ENCODE data around the gene MRGPRX2. TPM values are rescaled to one million over a fixed set of nuclear protein-coding genes. Genes with fewer than 3 reads are reported as not detected.

MRGPRX2 gene
- polyA plus RNA-seq, 3 donors = not detected

- Histone ChIP-seq H2AFZ (ENCODE audit: insufficient read depth, low read depth, low read length, poor library complexity, severe bottlenecking) (no peak overlapping the region), H3K27ac (ENCODE audit: low read depth in 1 of 2, low read length in 2 of 2) (no peak overlapping the region), H3K4me3 (replicated peaks in 1 of 3; ENCODE audit: low read depth in 2 of 3, low read length in 3 of 3) (no peak overlapping the region), H4K20me1 (ENCODE audit: insufficient read depth, low read length) (no peaks in the 10 kb centered on the region), H3K79me2 (ENCODE audit: insufficient read depth, low read length) (no peaks in the 10 kb centered on the region), H3K9me3 (replicated peaks in 1 of 2; ENCODE audit: control insufficient read depth in 1 of 2, insufficient read depth in 1 of 2, low read length in 2 of 2) (no peaks in the 10 kb centered on the region), H3K27me3 (ENCODE audit: control insufficient read depth in 2 of 2, insufficient read depth in 2 of 2, low read length in 2 of 2) (no peaks in the 10 kb centered on the region), H3K9ac (ENCODE audit: insufficient read depth, low read length, poor library complexity, severe bottlenecking) (no peak overlapping the region), H3K4me1 (ENCODE audit: control insufficient read depth in 1 of 2, insufficient read depth in 2 of 2, low read length in 2 of 2) (no peaks in the 10 kb centered on the region), H3K36me3 (replicated peaks in 1 of 2; ENCODE audit: control insufficient read depth in 1 of 2, insufficient read depth in 2 of 2, low read length in 2 of 2) (no peaks in the 10 kb centered on the region), H3K4me2 (replicated peaks; ENCODE audit: extremely low read depth, low read length, poor library complexity, severe bottlenecking) (no peak overlapping the region)
- intact Hi-C loops (cut with micrococcal nuclease) = loop anchor here (5.0 kb wide), 1 partner anchor 480 kb away; no protein-coding TSS in a partner anchor
- H3K9me3 Mint-ChIP-seq = peaks cover 0 to 7% (median 2%) of the 10 kb centered on the region in 7 donors
- TF ChIP-seq CTCF (IDR thresholded peaks at IDR 0.05) = no peak
- no peak for DNase-seq
- 94% methylated on average over 4 of the region's 5 CpGs for WGBS (ENCODE audit: insufficient coverage)
- no peak overlapping the region for H3K27ac Mint-ChIP-seq
- peaks cover 5% of the 10 kb centered on the region for H3K4me1 Mint-ChIP-seq
- no peaks in the 10 kb centered on the region for H3K36me3 Mint-ChIP-seq
- no peak overlapping the region for H3K4me3 Mint-ChIP-seq
- H3K27me3 Mint-ChIP-seq (ENCODE audit: low read depth in 3 of 3) = peaks cover 0 to 4% (median 1%) of the 10 kb centered on the region in 3 donors
These were observed 11.9 kb upstream of the MRGPRX2 start for GRCh38 chr11:19072464-19072863.

GRCh38 chr11:19071255-19071654, 10.7 kb upstream of the MRGPRX2 start:
- Histone ChIP-seq H3K4me3 (replicated peaks in 1 of 3; ENCODE audit: low read depth in 2 of 3, low read length in 3 of 3) (no peak overlapping the region), H2AFZ (ENCODE audit: insufficient read depth, low read depth, low read length, poor library complexity, severe bottlenecking) (peak overlapping the region; percentile 50), H3K27ac (ENCODE audit: low read depth in 1 of 2, low read length in 2 of 2) (no peak overlapping the region), H3K4me1 (ENCODE audit: control insufficient read depth in 1 of 2, insufficient read depth in 2 of 2, low read length in 2 of 2) (no peaks in the 10 kb centered on the region), H3K9me3 (replicated peaks in 1 of 2; ENCODE audit: control insufficient read depth in 1 of 2, insufficient read depth in 1 of 2, low read length in 2 of 2) (no peaks in the 10 kb centered on the region), H3K4me2 (replicated peaks; ENCODE audit: extremely low read depth, low read length, poor library complexity, severe bottlenecking) (peak overlapping the region; percentile 55), H3K9ac (ENCODE audit: insufficient read depth, low read length, poor library complexity, severe bottlenecking) (no peak overlapping the region), H3K79me2 (ENCODE audit: insufficient read depth, low read length) (no peaks in the 10 kb centered on the region), H3K27me3 (ENCODE audit: control insufficient read depth in 2 of 2, insufficient read depth in 2 of 2, low read length in 2 of 2) (peaks cover 0 to 2% of the 10 kb centered on the region in 2 donors), H3K36me3 (replicated peaks in 1 of 2; ENCODE audit: control insufficient read depth in 1 of 2, insufficient read depth in 2 of 2, low read length in 2 of 2) (no peaks in the 10 kb centered on the region), H4K20me1 (ENCODE audit: insufficient read depth, low read length) (no peaks in the 10 kb centered on the region)
- Mint-ChIP-seq H3K36me3 (no peaks in the 10 kb centered on the region), H3K27me3 (ENCODE audit: low read depth in 3 of 3) (peaks cover 2 to 12% (median 3%) of the 10 kb centered on the region in 3 donors), H3K4me1 (peaks cover 5% of the 10 kb centered on the region), H3K9me3 (peaks cover 0 to 7% (median 2%) of the 10 kb centered on the region in 7 donors), H3K4me3 (peak overlapping the region in 1 of 2 donors; percentile 83), H3K27ac (no peak overlapping the region)
- 0% methylated on average over 2 of the region's 11 CpGs for WGBS (ENCODE audit: insufficient coverage)
- peak; percentile 97 for TF ChIP-seq CTCF (IDR thresholded peaks at IDR 0.05)
- intact Hi-C loops (cut with micrococcal nuclease) = loop anchor here (5.0 kb wide), 1 partner anchor 481 kb away; no protein-coding TSS in a partner anchor
- DNase-seq = peak; percentile 35 to 68 (median 63)

Measured in CD14-positive monocyte (primary cell).